ENCODE results near the gene MBD1.
A peak's percentile ranks its signal among the peaks of the same experiment; 100 is the strongest.
"Not testable (repeated sequence)": the region's sequence is repeated elsewhere in the genome, so short reads cannot be mapped to it uniquely, and the experiment has no call there.

MBD1 gene

GRCh38 chr18:50281295-50281971, at the start of gene MBD1:
Gene MBD1 (minus strand): TSS chr18:50281523. CDS start chr18:50279992, 1,531 bp downstream.
- peak; percentile 94 for DNase-seq (ENCODE audit: low read depth)

GRCh38 chr18:50330176-50330575, 48.9 kb upstream of the MBD1 start:
- DNase-seq (ENCODE audit: low read depth): no peak

- DNase-seq (ENCODE audit: low read depth): no peak
Observed at GRCh38 chr18:50327983-50328382, 46.7 kb upstream of the MBD1 start.

- no peak for DNase-seq (ENCODE audit: low read depth)
Observed at GRCh38 chr18:50320719-50321118, 39.4 kb upstream of the MBD1 start.

GRCh38 chr18:50315100-50315871, 34.0 kb upstream of the MBD1 start:
- no peak for DNase-seq (ENCODE audit: low read depth)

GRCh38 chr18:50313873-50314460, 32.6 kb upstream of the MBD1 start:
- no peak for DNase-seq (ENCODE audit: low read depth)

- no peak for DNase-seq (ENCODE audit: low read depth)
Observed at GRCh38 chr18:50313031-50313607, 31.8 kb upstream of the MBD1 start.

- no peak for DNase-seq (ENCODE audit: low read depth)
Observed at GRCh38 chr18:50312296-50313030, 31.1 kb upstream of the MBD1 start.

GRCh38 chr18:50311650-50312049, 30.3 kb upstream of the MBD1 start:
- no peak for DNase-seq (ENCODE audit: low read depth)

GRCh38 chr18:50310080-50310479, 28.8 kb upstream of the MBD1 start:
- DNase-seq (ENCODE audit: low read depth): no peak

GRCh38 chr18:50308851-50309250, 27.5 kb upstream of the MBD1 start:
- not testable (repeated sequence) for DNase-seq (ENCODE audit: low read depth)

- peak; percentile 74 for DNase-seq (ENCODE audit: low read depth)
Observed at GRCh38 chr18:50307738-50308470, 26.6 kb upstream of the MBD1 start.

GRCh38 chr18:50307400-50307737, 26.0 kb upstream of the MBD1 start:
- DNase-seq (ENCODE audit: low read depth): no peak

GRCh38 chr18:50306944-50307343, 25.6 kb upstream of the MBD1 start:
- DNase-seq (ENCODE audit: low read depth): no peak

- DNase-seq (ENCODE audit: low read depth): no peak
Observed at GRCh38 chr18:50301074-50301473, 19.8 kb upstream of the MBD1 start.

- no peak for DNase-seq (ENCODE audit: low read depth)
Observed at GRCh38 chr18:50299626-50300388, 18.5 kb upstream of the MBD1 start.

GRCh38 chr18:50298443-50299284, 17.3 kb upstream of the MBD1 start:
- DNase-seq (ENCODE audit: low read depth): no peak

GRCh38 chr18:50297621-50298442, 16.5 kb upstream of the MBD1 start:
- no peak for DNase-seq (ENCODE audit: low read depth)

- DNase-seq (ENCODE audit: low read depth): no peak
Observed at GRCh38 chr18:50293039-50293438, 11.7 kb upstream of the MBD1 start.

Data from activated T-helper 1 cell treated with Interleukin-2 at 50 U/mL for 16 hours (primary cell).